ENCODE results near the gene MAP3K6. TPM values are rescaled to one million over a fixed set of nuclear protein-coding genes. Genes with fewer than 3 reads are reported as not detected.

Gene MAP3K6
- total RNA-seq, 1 experiment from 2014 or later: 37.0 TPM

Other genes with a start within 250 kb of the MAP3K6 start
- gene SLC9A1, start 211.8 kb downstream of the MAP3K6 start, total RNA-seq (2014; rRNA removed): 14.9 and 16.7 TPM in 2 replicates
- gene WDTC1, start 132.3 kb downstream of the MAP3K6 start, total RNA-seq (2014; rRNA removed): 19.3 and 19.8 TPM in 2 replicates
- 50.5 and 52.2 TPM in 2 replicates for gene TMEM222, start 44.8 kb downstream of the MAP3K6 start, total RNA-seq (2014; rRNA removed)
- 0.63 TPM in 1 of 2 replicates, not detected in the other for gene SYTL1, start 24.9 kb downstream of the MAP3K6 start, total RNA-seq (2014; rRNA removed)
- not detected in 2 replicates for gene FCN3, start 7.9 kb upstream of the MAP3K6 start, total RNA-seq (2014; rRNA removed)
- gene CD164L2, start 16.4 kb upstream of the MAP3K6 start, total RNA-seq (2014; rRNA removed): not detected in 2 replicates
- gene GPR3, start 25.7 kb upstream of the MAP3K6 start, total RNA-seq (2014; rRNA removed): 8.1 and 8.7 TPM in 2 replicates
- 21.2 and 31.0 TPM in 2 replicates for gene WASF2, start 123.2 kb upstream of the MAP3K6 start, total RNA-seq (2014; rRNA removed)
- gene AHDC1, start 237.2 kb upstream of the MAP3K6 start, total RNA-seq (2014; rRNA removed): 33.5 and 40.4 TPM in 2 replicates